OCI-LY1 (cell line): Measurements from ENCODE around the gene DSEL.

Experiments used
- H2AFZ ChIP-seq: fragments of 200-600 bp; sonication (generic), shearing (Covaris generic); 2 replicates; pipeline ENCODE4 v1.6.0; 2014; ENCODE audit warnings: antibody characterized with exemption, mild to moderate bottlenecking, low read length
- H3F3A ChIP-seq: fragments of 200-600 bp; sonication (generic), shearing (Covaris generic); 2 replicates; pipeline ENCODE4 v1.6.0; 2014; ENCODE audit warnings: mild to moderate bottlenecking, antibody characterized with exemption, low read length, moderate library complexity; ENCODE audit not compliant: insufficient read depth
- H3K27ac ChIP-seq: fragments of 200-600 bp; sonication (generic); 2 replicates; pipeline ENCODE4 v1.5.1; 2014; ENCODE audit warnings: low read length, mixed run types, mild to moderate bottlenecking, low read depth; ENCODE audit not compliant: poor library complexity, severe bottlenecking
- H3K27me3 ChIP-seq: fragments of 200-600 bp; sonication (generic); 2 replicates; pipeline ENCODE4 v1.6.0; 2014; ENCODE audit warnings: antibody characterized with exemption, mild to moderate bottlenecking, low read length, moderate library complexity; ENCODE audit not compliant: insufficient read depth
- H3K36me3 ChIP-seq: fragments of 200-600 bp; sonication (generic); 2 replicates; pipeline ENCODE4 v1.6.1; 2014; ENCODE audit warnings: mild to moderate bottlenecking, antibody characterized with exemption, low read length, moderate library complexity, mixed read lengths; ENCODE audit not compliant: insufficient read depth
- H3K4me1 ChIP-seq: fragments of 200-600 bp; sonication (generic); 2 replicates; pipeline ENCODE4 v1.5.1; 2014; ENCODE audit warnings: mild to moderate bottlenecking, low read length, moderate library complexity; ENCODE audit not compliant: insufficient read depth, severe bottlenecking
- H3K4me2 ChIP-seq: fragments of 200-600 bp; sonication (generic), shearing (Covaris generic); 2 replicates; pipeline ENCODE4 v1.6.1; 2014; ENCODE audit warnings: low read length
- H3K4me3 ChIP-seq: fragments of 200-600 bp; sonication (generic); 2 replicates; pipeline ENCODE4 v1.5.1; 2014; ENCODE audit warnings: low read length, low read depth, mild to moderate bottlenecking, mixed read lengths; ENCODE audit not compliant: poor library complexity, severe bottlenecking
- H3K79me2 ChIP-seq: fragments of 200-600 bp; shearing (Covaris generic); 2 replicates; pipeline ENCODE4 v1.6.1; 2016; ENCODE audit warnings: mixed run types, low read length, mixed read lengths; ENCODE audit not compliant: insufficient read depth
- H3K9ac ChIP-seq: fragments of 200-600 bp; sonication (generic), shearing (Covaris generic); 2 replicates; pipeline ENCODE4 v1.6.1; 2014; ENCODE audit warnings: mild to moderate bottlenecking, low read length, mixed read lengths
- H3K9me2 ChIP-seq: fragments of 200-600 bp; sonication (generic), shearing (Covaris generic); 2 replicates; pipeline ENCODE4 v1.6.1; 2014; ENCODE audit warnings: low read depth, mild to moderate bottlenecking, low read length, mixed read lengths
- H3K9me3 ChIP-seq: fragments of 200-600 bp; shearing (Covaris generic); 2 replicates; pipeline ENCODE4 v1.6.1; 2014; ENCODE audit warnings: low read length, mixed read lengths
- H4K20me1 ChIP-seq: fragments of 200-600 bp; sonication (generic), shearing (Covaris generic); 2 replicates; pipeline ENCODE4 v1.6.0; 2016; ENCODE audit warnings: mild to moderate bottlenecking, low read length; ENCODE audit not compliant: insufficient read depth
- CTCF ChIP-seq: fragments of 200-600 bp; sonication (generic), shearing (Covaris generic); IDR thresholded peaks from 2 replicates; pipeline ENCODE4 v1.5.1; 2017; ENCODE audit warnings: mild to moderate bottlenecking, antibody characterized with exemption, low read length, moderate library complexity, mixed read lengths
- EZH2 ChIP-seq: fragments of 200-600 bp; sonication (generic), shearing (Covaris generic); IDR thresholded peaks from 2 replicates; pipeline ENCODE4 v1.8.0; 2017; ENCODE audit warnings: borderline replicate concordance, mixed run types, mild to moderate bottlenecking, antibody characterized with exemption, low read length, moderate library complexity, mixed read lengths

The DSEL gene

GRCh38 chr18:67519592-67519991 is 3.1 kb upstream of the DSEL start:
- Histone ChIP-seq H3K9me3 (no peaks in the 10 kb centered on the region), H3K79me2 (no peaks in the 10 kb centered on the region), H3K9me2 (no peaks in the 10 kb centered on the region), H3K36me3 (no peaks in the 10 kb centered on the region), H3K4me3 (no peak overlapping the region), H3K4me2 (no peak overlapping the region), H3F3A (no peaks in the 10 kb centered on the region), H4K20me1 (no peaks in the 10 kb centered on the region), H3K9ac (no peak overlapping the region), H3K27me3 (no peaks in the 10 kb centered on the region), H3K27ac (no peak overlapping the region), H3K4me1 (no peaks in the 10 kb centered on the region), H2AFZ (no peak overlapping the region)
- no peak for TF ChIP-seq CTCF
- no peak for TF ChIP-seq EZH2

- Histone ChIP-seq H3K9me3 (no peaks in the 10 kb centered on the region), H3K36me3 (no peaks in the 10 kb centered on the region), H4K20me1 (no peaks in the 10 kb centered on the region), H3K27me3 (no peaks in the 10 kb centered on the region), H3K9me2 (no peaks in the 10 kb centered on the region), H3K9ac (no peak overlapping the region), H2AFZ (no peak overlapping the region), H3K27ac (no peak overlapping the region), H3K4me2 (no peak overlapping the region), H3K4me3 (no peak overlapping the region), H3K79me2 (no peaks in the 10 kb centered on the region), H3K4me1 (no peaks in the 10 kb centered on the region), H3F3A (no peaks in the 10 kb centered on the region)
- TF ChIP-seq CTCF (no peak), EZH2 (no peak)
Observed at GRCh38 chr18:67518566-67518965, 2.0 kb upstream of the DSEL start.

GRCh38 chr18:67517444-67517765 is 885 bp upstream of the DSEL start:
- H2AFZ ChIP-seq, result no peak overlapping the region
- no peak overlapping the region for H3K4me3 ChIP-seq
- no peak overlapping the region for H3K9ac ChIP-seq
- H4K20me1 ChIP-seq, result no peaks in the 10 kb centered on the region
- H3K4me2 ChIP-seq, result no peak overlapping the region
- H3K27ac ChIP-seq, result no peak overlapping the region
- no peaks in the 10 kb centered on the region for H3K79me2 ChIP-seq
- H3K27me3 ChIP-seq, result no peaks in the 10 kb centered on the region
- H3K9me3 ChIP-seq, result no peaks in the 10 kb centered on the region
- no peaks in the 10 kb centered on the region for H3K36me3 ChIP-seq
- no peaks in the 10 kb centered on the region for H3F3A ChIP-seq
- no peaks in the 10 kb centered on the region for H3K9me2 ChIP-seq
- no peaks in the 10 kb centered on the region for H3K4me1 ChIP-seq
- TF ChIP-seq CTCF (no peak), EZH2 (no peak)
